Hippocampal formation (tissue), 2 donors: ENCODE results near the gene SP110.
"Not testable (repeated sequence)": the region's sequence is repeated elsewhere in the genome, so short reads cannot be mapped to it uniquely, and the experiment has no call there.

Source experiments
- DNase-seq, 2 donors: peaks; one replicate each; lab custom pipeline; 2025; lab: John Stamatoyannopoulos, UW

SP110 gene

GRCh38 chr2:230224458-230224857, 4.7 kb upstream of the SP110 start:
- DNase-seq, result no peak

- not testable (repeated sequence) for DNase-seq
Measured at GRCh38 chr2:230222829-230223228, 3.0 kb upstream of the SP110 start.

GRCh38 chr2:230221493-230221892, 1.7 kb upstream of the SP110 start:
- no peak for DNase-seq

DNA sequence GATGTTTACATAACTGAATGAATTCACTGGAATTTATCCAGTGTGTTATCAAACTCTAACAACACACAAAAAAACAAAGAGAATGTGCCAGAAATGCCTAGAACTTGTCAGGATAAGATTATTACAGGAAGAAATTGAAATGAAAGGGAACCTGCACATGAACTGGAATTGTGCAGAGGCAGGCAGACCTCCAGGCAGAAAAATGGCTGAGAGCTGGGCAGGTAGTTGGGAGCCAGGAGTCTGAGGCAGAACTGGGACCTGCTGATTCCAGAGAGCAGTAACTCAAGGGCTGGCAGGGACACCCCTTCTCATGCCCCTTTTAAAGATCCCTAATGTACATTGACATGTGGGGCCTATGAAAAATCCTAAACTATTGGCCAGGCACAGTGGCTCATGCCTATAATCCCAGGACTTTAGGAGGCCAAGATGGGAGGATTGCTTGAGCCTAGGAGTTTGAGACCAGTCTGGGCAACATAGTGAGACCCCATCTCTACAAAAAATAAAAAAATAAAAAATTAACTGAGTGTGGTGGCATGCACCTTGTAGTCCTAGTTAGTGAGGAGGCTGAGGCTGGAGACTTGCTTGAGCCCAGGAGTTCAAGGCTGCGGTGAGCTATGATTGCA, 674 bp upstream of the SP110 start:
- DNase-seq, result no peak

GRCh38 chr2:230218421-230218820, 1.4 kb downstream of the SP110 start:
- peak in 1 of 2 donors; percentile 18 for DNase-seq

DNA sequence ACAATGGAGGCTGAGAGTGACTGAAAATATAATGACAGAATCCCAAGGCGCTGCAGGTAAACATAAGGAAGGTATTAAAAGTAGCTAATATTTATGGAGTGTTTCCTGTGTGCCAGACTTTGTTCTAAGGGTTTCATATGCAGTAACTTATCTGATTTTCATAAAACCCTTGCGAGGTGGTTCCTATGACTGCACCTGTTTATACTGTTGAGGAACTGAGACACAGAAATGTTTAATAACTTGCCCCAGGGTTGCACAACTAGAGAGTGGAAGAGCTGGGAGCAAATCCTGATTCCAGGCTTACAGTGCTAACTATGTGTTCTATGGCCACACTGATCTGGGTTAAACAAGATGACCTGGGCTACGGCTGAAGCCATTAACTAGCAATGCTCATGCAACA, 2.4 kb downstream of the SP110 start:
- no peak for DNase-seq

DNA sequence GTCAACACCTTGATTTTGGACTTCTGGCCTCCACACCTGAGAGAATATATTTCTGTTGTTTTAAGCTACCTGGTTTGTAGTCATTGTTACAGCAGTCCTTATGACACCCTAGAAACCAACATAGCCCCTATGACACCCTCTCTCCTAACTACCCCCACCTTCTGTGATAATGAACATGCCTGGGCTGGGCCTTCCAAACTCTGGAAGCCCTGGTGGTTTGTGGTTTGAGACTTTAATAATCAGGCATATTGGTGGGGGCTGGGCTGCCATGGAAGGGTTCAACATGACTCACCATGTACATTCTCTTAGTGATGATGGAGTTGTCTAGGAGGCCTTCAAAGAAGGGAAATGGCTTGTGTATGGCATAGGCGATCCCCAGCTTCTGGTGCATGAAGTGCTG, 3.3 kb downstream of the SP110 start:
- DNase-seq, result no peak

DNA sequence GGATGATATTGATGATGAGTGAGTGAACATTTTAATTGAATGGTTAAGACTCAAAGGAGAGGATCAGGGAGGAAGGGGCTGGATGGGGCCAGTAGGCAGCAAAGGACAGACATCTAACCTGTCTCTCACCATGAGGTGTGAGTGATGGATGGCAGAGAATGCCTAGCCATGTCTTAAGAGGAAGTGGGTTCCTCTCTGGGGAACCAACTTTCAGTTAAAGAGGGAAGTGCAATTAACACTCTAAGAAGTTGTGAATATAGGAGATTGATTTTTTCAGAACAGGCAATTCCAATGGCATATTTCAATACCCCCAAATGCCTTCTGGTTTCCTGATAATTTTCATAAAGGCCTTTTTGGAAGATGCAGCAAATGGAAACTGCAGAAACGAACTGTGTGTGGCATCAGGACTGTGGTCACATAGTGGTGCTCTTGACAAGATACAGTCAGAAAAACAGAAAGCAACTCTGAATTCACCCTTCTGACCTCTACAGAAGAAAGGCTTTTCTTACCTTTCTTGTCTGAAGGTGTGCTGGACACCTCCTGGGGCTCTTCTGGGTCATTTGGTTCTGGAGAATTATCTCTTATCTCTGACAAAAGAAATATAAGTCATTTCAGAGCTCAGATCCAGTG, 10.2 kb downstream of the SP110 start:
- DNase-seq, result no peak

- no peak for DNase-seq
Measured at GRCh38 chr2:230208576-230208975, 11.2 kb downstream of the SP110 start.

DNA sequence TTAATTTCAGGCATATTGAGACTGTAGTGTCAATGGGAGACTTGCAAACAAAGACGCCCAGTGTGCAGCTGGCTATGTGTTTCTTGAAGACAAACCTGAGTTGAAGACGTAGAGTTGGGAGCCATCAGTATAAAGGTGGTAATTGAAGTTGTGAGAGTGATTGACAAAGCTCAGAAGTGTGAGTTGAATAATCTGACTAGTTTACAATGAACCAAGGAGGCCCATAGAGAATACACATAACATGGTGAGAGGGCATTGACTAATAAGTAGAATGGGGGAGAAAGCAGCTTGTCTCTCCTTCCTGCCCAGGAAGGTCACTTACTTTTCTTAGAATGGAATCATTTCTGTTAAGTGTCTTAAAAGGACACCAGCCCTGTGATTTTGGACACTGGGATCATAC, 14.1 kb downstream of the SP110 start:
- DNase-seq, result no peak

- DNase-seq, result no peak
Measured at GRCh38 chr2:230205034-230205433, 14.8 kb downstream of the SP110 start.

- DNase-seq, result no peak
Measured at GRCh38 chr2:230203110-230203676, 16.6 kb downstream of the SP110 start.

DNA sequence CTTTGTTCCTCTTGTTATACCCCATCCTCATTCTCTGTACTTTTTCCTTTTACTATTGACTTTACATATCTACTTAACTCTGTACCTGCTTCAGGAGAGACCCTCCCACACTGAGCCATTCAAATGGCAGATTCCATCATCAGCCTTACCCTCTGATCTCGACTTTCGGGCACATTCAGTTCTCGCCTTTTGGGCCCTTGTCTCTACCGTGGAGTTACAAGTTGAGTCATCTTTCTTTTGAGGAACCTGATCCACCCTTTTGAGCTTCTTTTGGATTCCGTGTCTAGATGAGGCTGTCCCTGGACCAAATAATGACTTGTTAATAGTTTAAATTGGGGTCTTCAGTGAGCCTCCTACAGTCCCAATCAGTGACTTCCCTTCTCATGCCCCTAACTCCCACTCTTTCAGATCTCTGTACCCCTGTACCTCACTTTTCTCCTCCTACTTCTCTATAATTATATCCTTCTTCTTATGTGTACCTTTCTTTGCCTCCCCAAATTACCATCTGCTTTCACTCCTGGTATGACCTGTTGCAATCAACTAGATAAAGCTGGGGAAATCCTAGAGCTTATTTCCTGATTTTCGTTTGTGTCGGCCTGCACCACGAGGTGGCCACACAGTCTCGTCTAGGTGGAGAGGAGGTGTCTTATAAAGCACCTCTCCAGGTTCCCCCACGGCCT, 17.2 kb downstream of the SP110 start:
- DNase-seq, result no peak

GRCh38 chr2:230184727-230185578, 34.8 kb downstream of the SP110 start:
- DNase-seq, result no peak

- no peak for DNase-seq
Measured at GRCh38 chr2:230181195-230181594, 38.6 kb downstream of the SP110 start.

DNA sequence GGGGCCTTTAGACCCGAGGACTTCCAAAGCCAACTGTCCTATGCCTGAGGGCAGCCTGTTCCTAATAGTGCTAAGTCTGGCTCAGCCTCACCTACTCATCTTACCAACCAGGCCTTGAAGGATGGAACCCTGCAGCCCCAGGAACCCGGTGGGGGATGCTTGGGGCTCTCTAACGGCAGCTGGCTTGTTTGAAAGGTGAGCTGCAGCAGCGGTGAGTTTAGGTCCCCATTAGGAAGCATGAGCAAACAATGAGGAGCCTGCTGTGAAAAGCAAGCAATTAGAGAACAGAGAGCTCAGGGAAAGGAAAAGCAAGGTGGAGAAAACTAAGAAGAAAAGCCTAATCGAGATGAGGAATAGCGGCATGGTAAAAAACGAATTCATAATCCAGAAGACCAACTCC, 39.9 kb downstream of the SP110 start:
- no peak for DNase-seq

DNA sequence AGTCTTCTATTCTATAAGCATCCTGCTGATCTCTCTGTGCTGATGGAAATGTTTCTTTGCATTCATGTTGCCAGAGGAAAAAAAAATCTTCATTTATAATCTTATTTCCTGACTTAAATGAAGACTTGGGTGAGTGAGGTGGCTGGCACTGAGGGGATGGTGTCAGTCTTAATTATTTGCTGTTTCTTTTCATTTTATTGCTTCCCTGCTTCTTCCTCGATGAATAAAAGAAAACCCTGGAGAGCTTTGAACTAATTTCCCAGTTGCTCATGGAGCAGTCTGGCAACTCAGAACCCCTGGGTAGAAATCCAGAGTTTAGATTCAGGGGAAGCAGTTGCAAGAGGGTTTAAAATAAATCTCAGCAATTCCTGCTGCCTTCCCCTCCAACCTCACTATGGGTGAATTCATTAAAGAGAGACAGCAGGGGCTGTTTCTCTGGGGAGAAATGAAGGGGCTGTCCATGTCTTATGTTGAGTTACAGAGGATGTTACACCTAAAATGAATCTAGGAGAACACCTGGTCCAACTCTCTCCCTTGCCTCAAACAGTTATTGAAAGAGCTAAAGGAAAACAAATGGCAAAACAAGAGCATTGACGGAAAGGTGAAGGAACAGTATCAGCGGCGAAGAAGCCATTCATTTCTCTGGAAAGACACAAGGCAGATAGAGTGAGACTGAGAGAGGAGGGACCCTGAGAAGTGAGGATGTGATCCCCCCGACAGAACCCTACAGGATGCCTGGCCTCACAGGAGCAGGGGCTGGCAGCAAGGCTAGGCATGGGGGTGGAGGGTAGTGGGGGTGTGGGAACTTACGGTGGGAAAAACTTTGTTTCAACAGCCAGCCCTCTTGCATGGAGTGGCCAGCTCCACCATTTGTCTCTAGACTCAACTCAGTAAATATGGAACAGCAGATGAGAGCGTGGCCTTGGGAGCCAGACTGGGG, 41.0 kb downstream of the SP110 start:
- DNase-seq, result no peak

DNA sequence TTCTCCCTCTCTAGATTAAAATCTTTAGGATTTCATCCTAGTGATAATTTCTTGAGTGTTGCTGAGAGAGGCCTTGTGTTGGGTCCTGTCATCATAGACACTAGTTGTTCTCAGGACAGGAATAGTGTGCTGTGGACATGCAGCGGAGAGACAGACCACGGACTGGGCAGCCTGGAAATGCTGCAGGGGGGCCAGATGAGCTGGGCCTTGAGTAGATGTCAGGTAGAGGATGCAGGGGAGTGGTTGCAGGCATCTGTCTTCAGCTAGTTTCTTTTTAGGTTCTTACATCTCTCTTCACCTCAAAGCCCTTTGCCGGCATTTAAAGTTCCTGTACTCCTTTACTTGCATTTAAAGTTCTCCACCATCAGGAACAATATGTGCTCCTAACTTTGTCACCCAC, 42.8 kb downstream of the SP110 start:
- no peak for DNase-seq

GRCh38 chr2:230174466-230174865, 45.3 kb downstream of the SP110 start:
- DNase-seq, result no peak

DNA sequence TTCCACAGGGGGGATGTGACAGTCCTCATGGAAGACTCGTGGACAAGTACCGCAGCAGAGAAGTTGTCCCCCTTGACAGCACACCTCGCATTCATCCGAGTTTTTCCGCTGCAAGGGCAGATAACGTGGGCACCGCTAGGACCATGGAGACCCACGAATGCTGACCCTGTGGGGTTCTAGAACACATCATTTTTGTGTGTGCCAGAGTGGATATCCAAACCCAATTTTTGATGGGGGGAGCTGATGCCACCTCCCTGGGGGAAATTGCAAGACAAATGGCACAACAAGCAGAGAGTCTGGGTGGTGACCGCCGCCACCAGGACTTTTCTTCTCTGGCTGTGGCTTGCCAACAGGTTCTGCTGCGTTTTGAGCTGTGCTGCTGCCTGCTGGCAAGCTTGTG, 46.9 kb downstream of the SP110 start:
- DNase-seq, result no peak

GRCh38 chr2:230172156-230172555, 47.6 kb downstream of the SP110 start:
- no peak for DNase-seq
